Tibial nerve (tissue), 4 donors: ENCODE measurements around the gene SRRM5. TPM values are rescaled to one million over a fixed set of nuclear protein-coding genes. Genes with fewer than 3 reads are reported as not detected.

Experiments used
- DNase-seq, 2 donors: peaks; one replicate each; pipeline ENCODE4 v3.0.0-alpha.2; 2019; ENCODE audit warnings: low spot score in 2 of 2
- H3K27ac ChIP-seq, 4 donors: fragments of 200-600 bp; sonication (generic) in 3 of 4; one replicate each; pipeline ENCODE4 v1.5.1; 2017 to 2019; ENCODE audit warnings: mild to moderate bottlenecking in 1 of 4
- H3K27me3 ChIP-seq, 2 donors: fragments of 200-600 bp; sonication (generic) in 1 of 2; one replicate each; pipeline versions ENCODE4 v1.5.1 to v1.6.0; 2017 to 2019
- H3K36me3 ChIP-seq, 3 donors: fragments of 200-600 bp; sonication (generic); one replicate each; pipeline ENCODE4 v1.5.1; 2018 to 2019
- H3K4me1 ChIP-seq, 4 donors: fragments of 200-600 bp; sonication (generic) in 3 of 4; one replicate each; pipeline ENCODE4 v1.5.1; 2017 to 2019
- H3K4me3 ChIP-seq, 4 donors: fragments of 200-600 bp; sonication (generic) in 3 of 4; one replicate each; pipeline ENCODE4 v1.5.1; 2017 to 2019; ENCODE audit warnings: mild to moderate bottlenecking in 1 of 4, moderate library complexity in 1 of 4
- H3K9me3 ChIP-seq, 4 donors: fragments of 200-600 bp; sonication (generic) in 3 of 4; one replicate each; pipeline ENCODE4 v1.5.1; 2017 to 2019
- CTCF ChIP-seq, 5 experiments: fragments of 200-600 bp in 3 of 5; fragments of 450-650 bp in 2 of 5; sonication (generic) in 3 of 5; IDR thresholded peaks; one replicate each; pipeline ENCODE4 v1.5.1; 2016 to 2019; ENCODE audit warnings: antibody characterized with exemption in 5 of 5, mild to moderate bottlenecking in 3 of 5, moderate library complexity in 2 of 5
- EP300 ChIP-seq, 2 donors: sonication (generic); formaldehyde crosslinking; IDR thresholded peaks; one replicate each; pipeline ENCODE4 v1.6.1; 2017; ENCODE audit warnings: antibody characterized with exemption in 2 of 2, mild to moderate bottlenecking in 1 of 2
- POLR2A ChIP-seq, 2 donors: fragments of 450-650 bp; IDR thresholded peaks; one replicate each; pipeline ENCODE4 v1.6.1; 2017; ENCODE audit warnings: antibody characterized with exemption in 2 of 2, mild to moderate bottlenecking in 2 of 2, moderate library complexity in 2 of 2
- WGBS, 2 donors: methylation state at CpG; one replicate each; pipeline ENCODE4 v1.1.5; 2018; 5-methylcytosine and 5-hydroxymethylcytosine counted together
- total RNA-seq, 4 donors: library from RNA; depleted of rRNA; stranded (reverse); fragments of >200 nt; gene quantifications; one replicate each; pipeline ENCODE4 v1.1.0, GENCODE V29; 2016

The SRRM5 gene
- total RNA-seq, 4 donors from 2014 or later, result 0.20 to 0.84 (median 0.52) TPM

- Histone ChIP-seq H3K36me3 (peaks cover 0 to 58% (median 0%) of the 10 kb centered on the region in 3 donors), H3K4me1 (peaks cover 0 to 14% (median 0%) of the 10 kb centered on the region in 4 donors), H3K4me3 (no peak overlapping the region), H3K27ac (peak overlapping the region in 1 of 4 donors; percentile 39), H3K9me3 (no peaks in the 10 kb centered on the region), H3K27me3 (no peaks in the 10 kb centered on the region)
- no peak for TF ChIP-seq EP300 (IDR thresholded peaks at IDR 0.05)
- TF ChIP-seq CTCF (IDR thresholded peaks at IDR 0.05), result no peak
- no peak for TF ChIP-seq POLR2A (IDR thresholded peaks at IDR 0.05)
- DNase-seq, result no peak
- WGBS, 2 donors, result 75 to 85% methylated on average over 7 of the region's 7 CpGs
Measured at GRCh38 chr19:43609872-43610271, 2.0 kb upstream of the SRRM5 start.

GRCh38 chr19:43610493-43610892 lies 1.4 kb upstream of the SRRM5 start:
- H3K36me3 ChIP-seq, result peaks cover 0 to 54% (median 0%) of the 10 kb centered on the region in 3 donors
- no peaks in the 10 kb centered on the region for H3K27me3 ChIP-seq
- WGBS, 2 donors, result 35 to 51% methylated on average over 3 of the region's 3 CpGs
- no peaks in the 10 kb centered on the region for H3K9me3 ChIP-seq
- H3K4me1 ChIP-seq, result peaks cover 0 to 14% (median 0%) of the 10 kb centered on the region in 4 donors
- DNase-seq, result no peak
- TF ChIP-seq POLR2A (IDR thresholded peaks at IDR 0.05) (no peak), CTCF (IDR thresholded peaks at IDR 0.05) (no peak), EP300 (IDR thresholded peaks at IDR 0.05) (no peak)
- no peak overlapping the region for H3K4me3 ChIP-seq
- H3K27ac ChIP-seq, result peak overlapping the region in 2 of 4 donors; percentile 39 to 50

DNA sequence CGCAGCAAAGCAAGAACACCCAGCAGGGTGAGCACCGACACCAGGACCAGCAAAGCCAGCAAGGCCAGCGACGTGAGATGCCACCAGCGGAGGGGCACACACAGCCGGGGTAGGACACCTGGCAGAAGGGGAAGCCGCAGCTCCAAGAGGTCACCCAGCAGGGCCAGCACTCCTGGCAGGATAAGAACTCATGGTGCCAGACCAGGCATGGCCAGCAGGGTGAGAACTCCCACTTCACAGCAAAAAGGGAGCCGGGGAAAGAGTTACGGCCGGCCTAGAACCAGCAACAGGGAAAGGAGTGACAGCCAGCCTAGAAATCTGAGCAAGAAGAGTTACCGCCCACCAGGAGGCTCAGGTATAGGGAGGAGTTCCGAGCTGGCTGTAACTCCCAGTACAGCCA lies 486 bp downstream of the SRRM5 start:
- Histone ChIP-seq H3K9me3 (no peaks in the 10 kb centered on the region), H3K4me1 (peaks cover 0 to 24% (median 0%) of the 10 kb centered on the region in 4 donors), H3K27me3 (no peaks in the 10 kb centered on the region), H3K4me3 (no peak overlapping the region), H3K36me3 (peaks cover 0 to 42% (median 0%) of the 10 kb centered on the region in 3 donors), H3K27ac (no peak overlapping the region)
- DNase-seq, result no peak
- 94 to 96% methylated on average over 12 of the region's 12 CpGs for WGBS, 2 donors
- no peak for TF ChIP-seq CTCF (IDR thresholded peaks at IDR 0.05)
- TF ChIP-seq EP300 (IDR thresholded peaks at IDR 0.05), result no peak
- TF ChIP-seq POLR2A (IDR thresholded peaks at IDR 0.05), result no peak

DNA sequence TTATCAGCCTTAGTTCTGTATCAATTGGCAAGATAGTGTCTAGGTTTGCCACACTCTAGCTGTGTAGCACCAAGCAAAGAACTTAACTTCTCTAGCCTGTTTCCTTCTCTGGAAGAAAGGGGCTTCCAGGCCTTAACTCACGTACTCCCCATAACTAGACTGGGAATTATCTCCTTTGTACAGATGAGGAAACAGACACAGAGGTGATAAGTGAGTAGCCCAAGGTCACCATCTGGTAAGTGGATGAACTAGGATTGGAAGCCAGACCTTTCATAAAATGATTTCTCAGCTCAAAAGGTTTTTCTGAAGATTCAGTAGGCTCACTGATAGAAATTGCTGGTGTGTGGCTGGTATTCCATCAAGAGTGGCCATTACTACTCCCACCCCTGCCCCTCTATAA lies 4.4 kb downstream of the SRRM5 start:
- Histone ChIP-seq H3K27me3 (no peaks in the 10 kb centered on the region), H3K4me1 (peaks cover 0 to 40% (median 11%) of the 10 kb centered on the region in 4 donors), H3K4me3 (no peak overlapping the region), H3K9me3 (no peaks in the 10 kb centered on the region), H3K36me3 (peaks cover 0 to 30% (median 0%) of the 10 kb centered on the region in 3 donors), H3K27ac (no peak overlapping the region)
- WGBS, 2 donors, result 48 to 58% methylated on average over 1 of the region's 1 CpG
- TF ChIP-seq CTCF (IDR thresholded peaks at IDR 0.05) (no peak), POLR2A (IDR thresholded peaks at IDR 0.05) (no peak)
- no peak for DNase-seq

GRCh38 chr19:43616954-43617353 lies 5.1 kb downstream of the SRRM5 start:
- Histone ChIP-seq H3K27ac (no peak overlapping the region), H3K4me1 (peaks cover 0 to 40% (median 11%) of the 10 kb centered on the region in 4 donors), H3K36me3 (peaks cover 0 to 24% (median 0%) of the 10 kb centered on the region in 3 donors), H3K9me3 (no peaks in the 10 kb centered on the region), H3K27me3 (no peaks in the 10 kb centered on the region), H3K4me3 (no peak overlapping the region)
- TF ChIP-seq EP300 (IDR thresholded peaks at IDR 0.05) (no peak), CTCF (IDR thresholded peaks at IDR 0.05) (no peak), POLR2A (IDR thresholded peaks at IDR 0.05) (no peak)
- WGBS, 2 donors, result 91% methylated on average over 6 of the region's 6 CpGs
- DNase-seq, result no peak
